GM10248 (cell line): ENCODE data around the gene SAMD4A.

Source experiments
- CTCF ChIA-PET: fragments of 300-600 bp; sonication (Branson Sonifier 250); formaldehyde crosslinking; extraction: SDS; loops from one replicate; lab custom pipeline; 2021; ENCODE audit warnings: antibody characterized with exemption; lab: Yijun Ruan, JAX
- POLR2A ChIA-PET: fragments of 350-650 bp; sonication (Branson Sonifier 250); formaldehyde crosslinking; extraction: SDS; loops from one replicate; lab custom pipeline; 2020; ENCODE audit warnings: antibody characterized with exemption; lab: Yijun Ruan, JAX
- DNase-seq: peaks from one replicate; pipeline ENCODE4 v3.0.0; 2012; ENCODE audit errors: extremely low spot score
- CTCF ChIP-seq: IDR thresholded peaks from 2 replicates; pipeline ENCODE4 v1.5.1; 2012; ENCODE audit warnings: mild to moderate bottlenecking, low read depth; ENCODE audit errors: extremely low read depth, missing control alignments, control extremely low read depth

Gene SAMD4A

GRCh38 chr14:54674046-54674741, 107.3 kb downstream of the SAMD4A start:
- TF ChIP-seq CTCF: no peak
- DNase-seq: peak; percentile 32
- ChIA-PET POLR2A (no interaction called here), CTCF (interaction anchor here (1.4 to 2.5 kb wide), 3 partner anchors 13 to 111 kb away, joined by 3 to 8 read pairs (median 5); no protein-coding TSS in a partner anchor)

- DNase-seq: no peak
- CTCF ChIA-PET: interaction anchor here (1.1 to 2.9 kb wide), 7 partner anchors 9 to 112 kb away, joined by 3 to 18 read pairs (median 3); no protein-coding TSS in a partner anchor
- POLR2A ChIA-PET: no interaction called here
- TF ChIP-seq CTCF: no peak
Observed at GRCh38 chr14:54675236-54676128, 108.6 kb downstream of the SAMD4A start.

GRCh38 chr14:54676812-54677708, 110.1 kb downstream of the SAMD4A start:
- DNase-seq: no peak
- TF ChIP-seq CTCF: no peak

GRCh38 chr14:54680651-54681050, 113.7 kb downstream of the SAMD4A start:
- no peak for DNase-seq
- ChIA-PET CTCF (interaction anchor here (1.5 kb wide), 1 partner anchor 94 kb away, joined by 4 read pairs; no protein-coding TSS in a partner anchor), POLR2A (no interaction called here)
- TF ChIP-seq CTCF: no peak

More at GRCh38 chr14:54676812-54677708, 110.1 kb downstream of the SAMD4A start:
- ChIA-PET POLR2A (no interaction called here), CTCF (interaction anchor here (1.2 to 2.9 kb wide), 3 partner anchors 11 to 34 kb away, joined by 3 to 18 read pairs (median 4); no protein-coding TSS in a partner anchor)

GRCh38 chr14:54681811-54682261, 114.9 kb downstream of the SAMD4A start:
- no peak for TF ChIP-seq CTCF
- ChIA-PET POLR2A (no interaction called here), CTCF (no interaction called here)
- no peak for DNase-seq
